Epithelial cell of proximal tubule (primary cell): ENCODE results near the gene SCAP. TPM values are rescaled to one million over a fixed set of nuclear protein-coding genes. Genes with fewer than 3 reads are reported as not detected.

Source experiments
- DNase-seq: peaks from one replicate; pipeline ENCODE4 v3.0.0-alpha.2; 2011; ENCODE audit warnings: low read depth
- H3K4me3 ChIP-seq: 2 replicates; pipeline ENCODE4 v1.5.1; 2011; ENCODE audit warnings: low read depth, mild to moderate bottlenecking, low read length
- CTCF ChIP-seq: conservative IDR thresholded peaks from 2 replicates; pipeline ENCODE4 v1.5.1; 2012; ENCODE audit warnings: low read depth, mild to moderate bottlenecking, low read length
- total RNA-seq: library from RNA; depleted of rRNA; stranded (reverse); fragments of >200 nt; gene quantifications from 2 replicates; pipeline ENCODE4 v1.2.3, GENCODE V29; 2015

Gene SCAP
- total RNA-seq, 1 donor from 2014 or later, result 52.8 TPM

- no peak for DNase-seq
- no peak for TF ChIP-seq CTCF
- no peak overlapping the region for H3K4me3 ChIP-seq
Measured at GRCh38 chr3:47412842-47413520, 62.8 kb downstream of the SCAP start.

GRCh38 chr3:47412453-47412756 lies 63.3 kb downstream of the SCAP start:
- DNase-seq, result no peak
- TF ChIP-seq CTCF, result no peak
- H3K4me3 ChIP-seq, result no peak overlapping the region

GRCh38 chr3:47411696-47412452 lies 63.9 kb downstream of the SCAP start:
- H3K4me3 ChIP-seq, result no peak overlapping the region
- no peak for TF ChIP-seq CTCF
- no peak for DNase-seq

GRCh38 chr3:47410801-47411646 lies 64.7 kb downstream of the SCAP start:
- DNase-seq, result no peak
- H3K4me3 ChIP-seq, result no peak overlapping the region
- TF ChIP-seq CTCF, result no peak

GRCh38 chr3:47410417-47410720 lies 65.4 kb downstream of the SCAP start:
- no peak for DNase-seq
- no peak overlapping the region for H3K4me3 ChIP-seq
- no peak for TF ChIP-seq CTCF

- TF ChIP-seq CTCF, result no peak
- H3K4me3 ChIP-seq, result no peak overlapping the region
- DNase-seq, result no peak
Measured at GRCh38 chr3:47409688-47410416, 65.9 kb downstream of the SCAP start.
